ENCODE measurements around the gene DUX4.
"Not testable (repeated sequence)": the region's sequence is repeated elsewhere in the genome, so short reads cannot be mapped to it uniquely, and the experiment has no call there.

DUX4 gene

DNA sequence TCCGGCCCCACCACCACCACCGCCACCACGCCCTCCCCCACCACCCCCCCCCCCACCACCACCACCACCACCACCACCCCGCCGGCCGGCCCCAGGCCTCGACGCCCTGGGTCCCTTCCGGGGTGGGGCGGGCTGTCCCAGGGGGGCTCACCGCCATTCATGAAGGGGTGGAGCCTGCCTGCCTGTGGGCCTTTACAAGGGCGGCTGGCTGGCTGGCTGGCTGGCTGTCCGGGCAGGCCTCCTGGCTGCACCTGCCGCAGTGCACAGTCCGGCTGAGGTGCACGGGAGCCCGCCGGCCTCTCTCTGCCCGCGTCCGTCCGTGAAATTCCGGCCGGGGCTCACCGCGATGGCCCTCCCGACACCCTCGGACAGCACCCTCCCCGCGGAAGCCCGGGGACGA is at the start of gene DUX4:
DUX4 (plus strand) TSS at position 347 of the 400 bp plus-strand sequence; CDS start at position 347, 0 bp downstream.
- not testable (repeated sequence) for DNase-seq

DNA sequence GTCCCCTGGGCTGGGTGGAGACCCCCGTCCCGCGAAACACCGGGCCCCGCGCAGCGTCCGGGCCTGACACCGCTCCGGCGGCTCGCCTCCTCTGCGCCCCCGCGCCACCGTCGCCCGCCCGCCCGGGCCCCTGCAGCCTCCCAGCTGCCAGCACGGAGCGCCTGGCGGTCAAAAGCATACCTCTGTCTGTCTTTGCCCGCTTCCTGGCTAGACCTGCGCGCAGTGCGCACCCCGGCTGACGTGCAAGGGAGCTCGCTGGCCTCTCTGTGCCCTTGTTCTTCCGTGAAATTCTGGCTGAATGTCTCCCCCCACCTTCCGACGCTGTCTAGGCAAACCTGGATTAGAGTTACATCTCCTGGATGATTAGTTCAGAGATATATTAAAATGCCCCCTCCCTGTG is 1.9 kb downstream of the DUX4 start:
- not testable (repeated sequence) for DNase-seq

DNA sequence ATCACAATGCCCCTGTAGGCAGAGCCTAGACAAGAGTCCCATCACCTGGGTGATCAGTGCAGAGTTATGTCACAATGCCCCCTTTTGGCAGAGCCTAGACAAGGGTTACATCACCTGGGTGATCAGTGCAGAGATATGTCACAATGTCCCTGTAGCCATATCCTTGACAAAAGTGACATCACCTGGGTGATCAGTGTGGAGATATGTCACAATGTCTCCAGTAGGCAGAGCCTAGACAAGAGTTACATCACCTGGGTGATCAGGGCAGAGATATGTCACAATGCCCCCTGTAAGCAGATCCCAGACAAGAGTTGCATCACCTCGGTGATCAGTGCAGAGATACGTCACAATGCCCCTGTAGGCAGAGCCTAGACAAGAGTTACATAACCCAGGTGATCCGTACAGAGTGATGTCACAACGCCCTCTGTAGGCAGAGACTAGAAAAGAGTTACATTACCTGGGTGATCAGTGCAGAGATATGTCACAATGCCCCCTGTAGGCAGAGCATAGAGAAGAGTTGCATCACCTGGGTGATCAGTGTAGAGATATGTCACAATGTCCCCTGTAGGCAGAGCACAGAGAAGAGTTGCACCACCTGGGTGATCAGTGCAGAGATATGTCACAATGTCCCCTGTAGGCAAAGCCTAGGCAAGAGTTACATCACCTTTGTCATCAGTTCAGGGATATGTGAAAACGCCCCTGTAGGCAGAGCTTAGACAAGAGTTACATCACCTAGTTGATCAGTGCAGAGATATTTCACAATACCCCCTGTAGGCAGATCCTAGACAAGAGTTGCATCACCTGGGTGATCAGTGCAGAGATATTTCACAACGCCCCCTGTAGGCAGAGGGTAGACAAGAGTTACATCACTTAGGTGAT is 4.4 kb downstream of the DUX4 start:
- DNase-seq, result not testable (repeated sequence)

DNA sequence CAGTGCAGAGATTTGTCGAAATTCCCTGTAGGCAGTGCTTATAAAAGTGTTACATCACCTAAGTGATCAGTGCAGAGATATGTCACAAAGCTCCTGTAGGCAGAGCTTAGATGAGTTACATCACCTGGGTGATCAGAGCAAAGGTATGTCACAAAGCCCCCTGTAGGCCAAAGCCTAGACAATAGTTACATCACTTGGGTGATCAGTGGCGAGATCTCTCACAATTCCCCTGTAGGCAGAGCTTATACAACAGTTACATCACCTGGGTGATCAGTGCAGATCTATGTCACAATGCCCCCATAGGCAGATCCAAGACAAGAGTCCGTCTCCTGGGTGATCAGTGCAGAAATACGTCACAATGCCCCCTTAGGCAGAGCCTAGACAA is 5.0 kb downstream of the DUX4 start:
- not testable (repeated sequence) for DNase-seq

DNA sequence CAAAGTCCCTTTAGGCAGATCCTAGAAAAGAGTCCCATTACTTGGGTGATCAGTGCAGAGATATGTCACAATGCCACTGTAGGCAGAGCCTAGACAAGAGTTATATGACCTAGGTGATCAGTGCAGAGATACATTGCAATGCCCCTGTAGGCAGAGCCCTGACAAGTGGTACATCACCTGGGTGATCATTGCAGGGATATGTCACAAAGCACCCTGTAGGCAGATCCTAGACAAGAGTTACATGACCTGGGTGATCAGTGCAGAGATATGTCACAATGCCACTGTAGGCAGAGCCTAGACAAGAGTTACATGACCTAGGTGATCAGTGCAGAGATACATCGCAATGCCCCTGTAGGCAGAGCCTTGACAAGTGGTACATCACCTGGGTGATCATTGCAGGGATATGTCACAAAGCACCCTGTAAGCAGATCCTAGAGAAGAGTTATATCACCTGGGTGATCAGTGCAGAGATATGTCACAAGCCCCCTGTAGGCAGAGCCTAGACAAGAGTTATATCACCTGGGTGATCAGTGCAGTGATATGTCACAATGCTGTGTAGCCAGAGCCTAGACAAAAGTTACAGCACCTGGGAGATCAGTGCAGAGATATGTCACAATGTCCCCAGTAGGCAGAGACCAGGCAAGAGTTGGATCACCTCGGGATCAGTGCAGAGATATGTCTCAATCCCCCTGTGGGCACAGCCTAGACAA is 5.6 kb downstream of the DUX4 start:
- not testable (repeated sequence) for DNase-seq

DNA sequence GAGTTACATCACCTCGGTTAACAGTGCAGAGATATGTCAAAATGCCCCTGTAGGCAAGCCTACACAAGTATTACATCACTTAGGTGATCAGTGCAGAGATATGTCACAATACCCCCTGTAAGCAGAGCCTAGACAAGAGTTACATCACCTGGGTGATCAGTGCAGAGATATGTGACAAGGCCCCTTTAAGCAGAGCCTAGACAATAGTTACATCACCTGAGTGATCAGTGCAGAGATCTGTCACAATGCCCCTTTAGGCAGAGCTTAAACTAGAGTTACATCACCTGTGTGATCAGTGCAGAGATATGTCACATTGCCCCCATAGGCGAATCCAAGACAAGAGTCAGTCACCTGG is 6.1 kb downstream of the DUX4 start:
- DNase-seq, result not testable (repeated sequence)

DNA sequence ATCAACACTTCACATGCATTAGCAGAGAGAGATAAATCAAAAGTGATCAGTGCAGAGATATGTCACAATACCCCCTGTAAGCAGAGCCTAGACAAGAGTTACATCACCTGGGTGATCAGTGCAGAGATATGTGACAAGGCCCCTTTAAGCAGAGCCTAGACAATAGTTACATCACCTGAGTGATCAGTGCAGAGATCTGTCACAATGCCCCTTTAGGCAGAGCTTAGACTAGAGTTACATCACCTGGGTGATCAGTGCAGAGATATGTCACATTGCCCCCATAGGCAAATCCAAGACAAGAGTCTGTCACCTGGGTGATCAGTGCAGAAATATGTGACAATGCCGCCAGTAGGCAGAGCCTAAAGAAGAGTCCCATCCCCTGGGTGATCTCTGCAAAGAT is 7.4 kb downstream of the DUX4 start:
- not testable (repeated sequence) for DNase-seq

DNA sequence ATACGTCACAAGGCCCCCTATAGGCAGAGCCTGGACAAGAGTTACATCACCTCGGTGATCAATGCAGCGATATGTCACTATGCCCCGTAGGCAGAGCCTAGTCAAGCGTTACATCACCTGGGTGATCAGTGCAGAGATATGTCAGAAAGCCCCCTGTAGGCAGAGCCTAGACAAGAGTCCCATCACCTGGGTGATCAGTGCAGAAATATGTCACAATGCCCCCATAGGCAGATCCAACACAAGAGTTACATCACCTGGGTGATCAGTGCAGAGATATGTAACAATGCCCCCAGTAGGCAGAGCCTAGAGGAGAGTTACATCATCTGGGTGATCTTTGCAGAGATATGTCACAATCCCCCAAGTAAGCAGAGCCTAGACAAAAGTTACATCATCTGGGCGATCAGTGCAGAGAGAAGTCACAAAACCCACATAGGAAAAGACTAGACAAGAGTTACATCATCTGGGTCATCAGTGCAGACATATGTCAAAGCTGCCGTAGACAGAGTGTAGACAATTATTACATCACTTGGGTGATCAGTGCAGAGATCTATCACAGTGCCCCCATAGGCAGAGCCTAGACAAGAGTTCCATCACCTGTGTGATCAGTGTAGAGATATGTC is 8.0 kb downstream of the DUX4 start:
- not testable (repeated sequence) for DNase-seq

DNA sequence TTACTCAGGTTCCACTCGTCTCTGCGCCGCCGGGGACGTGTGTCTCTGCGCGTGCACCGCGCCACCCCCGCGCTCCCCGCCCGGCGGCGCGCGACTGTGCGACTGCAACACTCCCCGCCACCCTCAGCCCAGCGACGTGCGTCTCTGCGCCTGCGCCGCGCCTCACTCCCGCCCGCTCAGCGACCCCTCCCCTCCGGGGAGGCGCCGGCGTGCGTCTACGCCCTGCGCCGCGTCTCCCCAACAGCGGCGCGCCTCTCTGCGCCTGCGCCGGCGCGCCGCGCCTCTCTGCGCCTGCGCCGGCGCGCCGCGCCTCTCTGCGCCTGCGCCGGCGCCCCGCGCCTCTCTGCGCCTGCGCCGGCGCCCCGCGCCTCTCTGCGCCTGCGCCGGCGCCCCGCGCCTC is 29.9 kb downstream of the DUX4 start:
- DNase-seq, result not testable (repeated sequence)
